IgD-negative memory B cell (primary cell): ENCODE results near the gene ARID1A. TPM values are rescaled to one million over a fixed set of nuclear protein-coding genes. Genes with fewer than 3 reads are reported as not detected.

Experiments
- H3K27ac Mint-ChIP-seq, 3 donors: one replicate each; pipeline ENCODE4 v1.8.0; 2020 to 2022; ENCODE audit warnings: mild to moderate bottlenecking in 3 of 3, mixed read lengths in 3 of 3, moderate library complexity in 1 of 3
- H3K27me3 Mint-ChIP-seq: one replicate; pipeline ENCODE4 v1.8.0; 2021; ENCODE audit warnings: mixed read lengths
- H3K36me3 Mint-ChIP-seq: one replicate; pipeline ENCODE4 v1.8.0; 2020; ENCODE audit warnings: mild to moderate bottlenecking, mixed read lengths
- H3K4me1 Mint-ChIP-seq, 3 donors: one replicate each; pipeline ENCODE4 v1.8.0; 2020 to 2022; ENCODE audit warnings: mixed read lengths in 3 of 3, mild to moderate bottlenecking in 1 of 3
- H3K4me3 Mint-ChIP-seq, 4 donors: one replicate each; pipeline ENCODE4 v1.8.0; 2020 to 2022; ENCODE audit warnings: mild to moderate bottlenecking in 4 of 4, mixed read lengths in 4 of 4, moderate library complexity in 3 of 4
- H3K9me3 Mint-ChIP-seq, 3 donors: one replicate each; pipeline ENCODE4 v1.8.0; 2020 to 2021; ENCODE audit warnings: mixed read lengths in 3 of 3, mild to moderate bottlenecking in 1 of 3
- polyA plus RNA-seq: library from polyadenylated mRNA; unstranded; fragments of 300-500 nt; fragmentation: Illumina TruSeq; gene quantifications from one replicate; pipeline ENCODE4 v1.2.3, GENCODE V29; 2021

Gene ARID1A
- polyA plus RNA-seq, 1 donor from 2014 or later = 24.4 TPM

DNA sequence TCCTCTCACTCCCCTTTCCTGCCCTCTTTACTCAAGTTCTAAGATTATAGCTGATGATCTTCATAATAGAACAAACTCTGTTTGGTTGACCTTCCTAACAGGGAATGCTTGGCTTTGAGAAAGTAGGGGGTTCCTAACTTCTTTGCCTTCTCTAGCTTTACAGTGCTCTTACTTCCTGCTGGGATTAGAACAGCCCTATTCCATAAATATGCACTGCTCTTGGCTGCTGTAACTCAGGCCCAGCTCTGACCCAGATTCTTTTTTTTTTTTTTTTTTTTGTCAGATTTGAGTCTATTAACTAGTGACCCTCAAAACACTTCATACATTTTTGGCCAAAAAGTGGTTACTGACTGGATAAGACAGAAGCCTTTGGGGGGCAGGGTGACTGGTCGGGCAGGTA is 52.5 kb downstream of the ARID1A start:
- Mint-ChIP-seq H3K9me3 (no peaks in the 10 kb centered on the region), H3K4me3 (peak overlapping the region in 1 of 4 donors; percentile 46), H3K36me3 (no peaks in the 10 kb centered on the region), H3K4me1 (peaks cover 41 to 58% (median 50%) of the 10 kb centered on the region in 3 donors), H3K27ac (peak overlapping the region; percentile 39 to 94 (median 57)), H3K27me3 (no peaks in the 10 kb centered on the region)

DNA sequence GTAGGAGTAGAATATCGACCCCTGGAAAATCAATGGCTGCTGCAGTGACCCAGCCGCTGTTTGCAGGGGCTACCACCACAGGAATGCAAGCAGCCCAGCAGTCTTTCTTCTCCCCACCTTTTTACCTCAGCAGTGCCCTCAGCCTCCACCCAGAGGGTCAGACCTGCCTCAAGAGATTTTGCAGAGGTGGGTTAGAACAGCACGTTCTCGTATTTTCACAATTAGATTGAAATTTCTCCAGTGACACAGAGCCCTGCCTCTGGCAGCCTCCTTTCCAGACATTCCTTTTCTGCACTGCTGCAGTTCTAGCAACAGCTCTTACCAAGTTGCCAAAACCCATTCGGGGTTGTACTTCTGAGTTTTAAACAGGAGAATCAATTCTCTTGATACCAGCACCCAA is 53.6 kb downstream of the ARID1A start:
- Mint-ChIP-seq H3K4me1 (peaks cover 32 to 50% (median 44%) of the 10 kb centered on the region in 3 donors), H3K27ac (peak overlapping the region in 1 of 3 donors; percentile 14), H3K9me3 (no peaks in the 10 kb centered on the region), H3K27me3 (no peaks in the 10 kb centered on the region), H3K36me3 (no peaks in the 10 kb centered on the region), H3K4me3 (no peak overlapping the region)

DNA sequence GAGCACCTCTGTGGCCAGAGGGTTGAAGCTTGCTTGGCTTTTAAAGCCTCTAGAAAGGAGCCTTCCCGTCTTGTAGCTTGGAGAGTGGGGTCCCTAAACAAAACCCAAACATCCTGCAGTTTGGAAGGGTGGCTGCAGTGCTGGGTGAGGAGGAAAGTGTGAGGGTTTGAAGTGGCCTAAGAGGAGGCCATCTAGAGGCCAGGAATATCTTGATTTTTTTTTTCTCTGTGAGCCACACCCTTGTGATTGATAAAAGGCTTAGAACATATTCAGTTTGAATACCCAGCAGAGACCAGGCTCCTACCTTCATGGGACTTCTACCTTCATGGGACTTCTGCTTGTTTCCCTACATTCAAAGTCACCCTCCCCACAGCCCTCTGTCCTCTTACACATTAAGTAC is 54.6 kb downstream of the ARID1A start:
- no peak overlapping the region for H3K4me3 Mint-ChIP-seq
- no peaks in the 10 kb centered on the region for H3K36me3 Mint-ChIP-seq
- H3K27me3 Mint-ChIP-seq = no peaks in the 10 kb centered on the region
- H3K9me3 Mint-ChIP-seq = no peaks in the 10 kb centered on the region
- H3K27ac Mint-ChIP-seq = peak overlapping the region in 2 of 3 donors; percentile 67 to 71
- peaks cover 24 to 44% (median 42%) of the 10 kb centered on the region in 3 donors for H3K4me1 Mint-ChIP-seq

DNA sequence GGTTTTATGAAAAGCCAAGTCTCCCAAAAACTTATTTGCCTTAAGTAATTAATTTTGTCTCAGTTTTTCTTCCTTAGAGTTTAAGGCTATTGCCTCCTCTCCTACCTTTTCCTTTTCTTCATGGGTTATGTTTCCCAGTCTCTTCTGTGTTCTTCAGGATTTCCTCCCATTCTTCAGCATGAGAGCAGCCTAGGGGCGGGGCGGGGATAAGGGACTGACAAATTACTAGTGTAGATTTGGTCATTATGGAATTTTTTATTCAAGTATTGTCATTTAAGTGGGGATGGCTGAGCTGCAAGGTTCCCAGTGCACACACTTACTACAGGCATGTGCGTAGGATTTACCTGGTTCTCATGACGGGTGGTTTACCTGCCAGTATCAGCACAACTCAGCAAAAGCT is 56.7 kb downstream of the ARID1A start:
- H3K4me3 Mint-ChIP-seq = no peak overlapping the region
- no peaks in the 10 kb centered on the region for H3K27me3 Mint-ChIP-seq
- no peak overlapping the region for H3K27ac Mint-ChIP-seq
- H3K9me3 Mint-ChIP-seq = no peaks in the 10 kb centered on the region
- peaks cover 14 to 40% (median 33%) of the 10 kb centered on the region in 3 donors for H3K4me1 Mint-ChIP-seq
- H3K36me3 Mint-ChIP-seq = no peaks in the 10 kb centered on the region

DNA sequence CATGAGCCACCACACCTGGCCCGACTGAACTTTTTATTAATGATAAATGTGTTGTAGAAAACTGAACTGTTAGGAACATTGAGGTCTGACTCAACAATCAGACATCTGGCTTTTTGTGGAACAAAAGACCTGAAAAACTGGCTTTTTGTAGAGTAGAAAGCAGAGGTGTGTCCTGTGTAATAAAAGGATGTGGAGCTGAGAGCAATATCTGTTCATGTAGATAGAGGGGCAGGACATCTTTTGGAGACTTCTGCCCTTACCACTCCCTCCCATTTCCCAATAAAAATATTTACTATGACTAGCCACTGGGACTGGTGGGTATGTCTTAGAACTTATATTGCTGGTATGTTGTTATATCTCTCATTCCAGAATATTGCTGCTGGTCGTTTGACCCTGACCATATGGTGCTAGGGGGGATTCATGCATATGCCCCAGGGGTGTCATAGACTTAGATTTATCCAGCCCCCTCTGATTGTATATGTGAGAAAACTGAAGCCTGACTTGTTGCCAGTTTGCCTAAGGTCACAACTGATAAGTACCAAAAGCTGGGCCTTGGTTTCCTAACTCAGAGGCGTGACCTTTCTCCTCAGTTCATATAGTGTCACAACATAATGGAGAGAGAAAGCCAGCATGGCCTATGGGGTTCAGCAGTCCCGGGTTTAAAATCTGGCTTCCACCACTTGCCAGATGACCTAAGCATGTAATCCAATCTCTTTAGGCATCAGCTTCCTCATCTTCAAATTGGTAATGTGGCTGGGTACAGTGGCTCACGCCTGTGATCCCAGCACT is 58.5 kb downstream of the ARID1A start:
- H3K4me1 Mint-ChIP-seq = peaks cover 10 to 33% (median 28%) of the 10 kb centered on the region in 3 donors
- H3K9me3 Mint-ChIP-seq = no peaks in the 10 kb centered on the region
- no peak overlapping the region for H3K4me3 Mint-ChIP-seq
- no peaks in the 10 kb centered on the region for H3K27me3 Mint-ChIP-seq
- H3K36me3 Mint-ChIP-seq = no peaks in the 10 kb centered on the region
- H3K27ac Mint-ChIP-seq = peak overlapping the region in 2 of 3 donors; percentile 56 to 87

DNA sequence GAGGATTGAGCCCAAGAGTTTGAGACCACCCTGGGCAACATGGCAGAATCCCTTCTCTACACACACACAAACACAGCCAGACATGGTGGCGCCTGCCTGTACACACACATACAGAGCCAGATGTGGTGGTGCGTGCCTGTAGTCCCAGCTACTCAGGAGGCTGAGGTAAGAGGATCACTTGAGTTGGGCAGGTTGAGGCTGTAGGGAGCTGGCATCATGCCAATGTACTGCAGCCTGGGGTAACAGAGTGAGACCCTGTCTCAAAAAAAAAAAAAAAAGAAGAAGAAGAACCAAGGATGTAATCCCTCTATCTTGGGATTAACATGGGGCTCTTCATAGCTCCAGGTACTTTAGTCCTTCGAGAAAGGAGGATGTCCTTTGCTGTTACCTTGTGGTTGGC is 62.5 kb downstream of the ARID1A start:
- no peaks in the 10 kb centered on the region for H3K27me3 Mint-ChIP-seq
- H3K4me3 Mint-ChIP-seq = no peak overlapping the region
- peaks cover 3% of the 10 kb centered on the region for H3K36me3 Mint-ChIP-seq
- peaks cover 5 to 6% (median 5%) of the 10 kb centered on the region in 3 donors for H3K4me1 Mint-ChIP-seq
- peak overlapping the region in 2 of 3 donors; percentile 51 to 85 for H3K27ac Mint-ChIP-seq
- no peaks in the 10 kb centered on the region for H3K9me3 Mint-ChIP-seq

DNA sequence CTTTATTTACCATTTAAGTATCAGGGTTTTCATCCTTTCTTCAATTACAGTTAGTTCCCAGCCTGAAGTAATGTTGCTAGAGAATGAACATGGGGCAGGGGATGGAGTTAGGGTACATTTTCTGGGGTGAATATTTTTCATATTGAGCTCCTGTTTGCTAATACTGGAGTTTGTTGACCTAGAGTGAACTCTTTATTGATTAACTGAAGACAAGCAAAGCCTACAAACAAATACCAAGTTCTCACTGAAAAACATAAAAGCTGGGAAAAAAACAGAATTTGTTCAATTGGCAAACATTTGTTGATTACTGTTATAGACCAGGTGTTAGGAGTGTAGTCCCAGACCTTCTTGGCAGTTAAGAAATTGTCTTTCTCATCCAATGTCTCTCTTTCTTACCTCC is 63.7 kb downstream of the ARID1A start:
- no peaks in the 10 kb centered on the region for H3K9me3 Mint-ChIP-seq
- peaks cover 4 to 5% (median 5%) of the 10 kb centered on the region in 3 donors for H3K4me1 Mint-ChIP-seq
- H3K36me3 Mint-ChIP-seq = peaks cover 3% of the 10 kb centered on the region
- no peaks in the 10 kb centered on the region for H3K27me3 Mint-ChIP-seq
- H3K4me3 Mint-ChIP-seq = no peak overlapping the region
- H3K27ac Mint-ChIP-seq = no peak overlapping the region

DNA sequence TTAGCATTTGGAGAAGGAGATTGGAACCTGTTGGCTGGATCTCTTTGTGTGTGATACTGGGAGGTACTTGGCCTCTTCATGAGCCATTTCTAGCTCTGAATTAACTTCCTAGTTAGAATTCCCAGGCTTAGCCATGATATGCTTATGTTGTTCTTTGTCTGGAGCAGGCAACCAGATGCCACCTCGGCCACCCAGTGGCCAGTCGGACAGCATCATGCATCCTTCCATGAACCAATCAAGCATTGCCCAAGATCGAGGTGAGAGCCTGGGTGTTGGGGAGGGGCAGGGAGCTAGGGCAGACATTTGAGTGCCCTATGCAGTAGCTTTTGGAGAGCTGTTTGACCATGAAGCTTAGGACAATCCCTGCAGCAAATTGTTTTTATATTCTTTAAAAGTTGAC is 65.4 kb downstream of the ARID1A start:
- no peak overlapping the region for H3K4me3 Mint-ChIP-seq
- no peaks in the 10 kb centered on the region for H3K9me3 Mint-ChIP-seq
- peaks cover 0 to 5% (median 3%) of the 10 kb centered on the region in 3 donors for H3K4me1 Mint-ChIP-seq
- H3K27ac Mint-ChIP-seq = no peak overlapping the region
- no peaks in the 10 kb centered on the region for H3K27me3 Mint-ChIP-seq
- H3K36me3 Mint-ChIP-seq = peaks cover 3% of the 10 kb centered on the region

DNA sequence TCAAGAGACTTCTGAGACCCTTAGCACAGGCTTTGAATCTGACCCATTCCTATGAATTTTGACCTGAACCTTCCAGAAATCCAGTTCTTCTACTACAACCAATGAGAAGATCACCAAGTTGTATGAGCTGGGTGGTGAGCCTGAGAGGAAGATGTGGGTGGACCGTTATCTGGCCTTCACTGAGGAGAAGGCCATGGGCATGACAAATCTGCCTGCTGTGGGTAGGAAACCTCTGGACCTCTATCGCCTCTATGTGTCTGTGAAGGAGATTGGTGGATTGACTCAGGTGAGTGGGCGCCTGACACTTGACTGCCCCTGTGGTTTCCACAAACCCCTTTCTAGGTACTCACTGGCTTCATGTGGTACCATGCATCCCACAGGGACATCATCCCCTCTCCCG is 71.9 kb downstream of the ARID1A start:
- Mint-ChIP-seq H3K36me3 (peaks cover 4% of the 10 kb centered on the region), H3K27me3 (no peaks in the 10 kb centered on the region), H3K4me3 (no peak overlapping the region), H3K9me3 (no peaks in the 10 kb centered on the region), H3K4me1 (peaks cover 0 to 3% (median 0%) of the 10 kb centered on the region in 3 donors), H3K27ac (peak overlapping the region in 1 of 3 donors; percentile 45)

DNA sequence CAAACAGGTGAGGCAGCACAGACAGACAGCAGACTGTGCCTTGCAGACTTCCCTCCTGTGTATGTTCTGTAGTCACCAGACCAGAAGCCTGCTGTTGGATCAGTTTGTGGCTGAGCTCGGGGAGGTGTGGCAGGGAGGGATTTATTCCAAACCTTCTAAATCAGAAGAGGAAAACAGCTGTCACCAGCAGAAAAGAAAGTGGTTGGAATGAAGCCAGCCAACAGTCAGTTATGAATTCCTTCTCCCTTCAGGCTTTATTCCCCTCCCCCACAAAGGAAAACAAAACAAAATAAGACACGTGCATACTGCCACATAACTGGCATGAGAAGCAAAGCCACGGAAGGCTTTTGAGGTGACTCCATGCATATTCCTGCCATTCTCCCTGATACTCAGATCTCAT is 72.9 kb downstream of the ARID1A start:
- Mint-ChIP-seq H3K27ac (peak overlapping the region; percentile 23 to 74 (median 45)), H3K36me3 (peaks cover 2% of the 10 kb centered on the region), H3K9me3 (no peaks in the 10 kb centered on the region), H3K27me3 (no peaks in the 10 kb centered on the region), H3K4me3 (no peak overlapping the region), H3K4me1 (peaks cover 0 to 3% (median 0%) of the 10 kb centered on the region in 3 donors)

DNA sequence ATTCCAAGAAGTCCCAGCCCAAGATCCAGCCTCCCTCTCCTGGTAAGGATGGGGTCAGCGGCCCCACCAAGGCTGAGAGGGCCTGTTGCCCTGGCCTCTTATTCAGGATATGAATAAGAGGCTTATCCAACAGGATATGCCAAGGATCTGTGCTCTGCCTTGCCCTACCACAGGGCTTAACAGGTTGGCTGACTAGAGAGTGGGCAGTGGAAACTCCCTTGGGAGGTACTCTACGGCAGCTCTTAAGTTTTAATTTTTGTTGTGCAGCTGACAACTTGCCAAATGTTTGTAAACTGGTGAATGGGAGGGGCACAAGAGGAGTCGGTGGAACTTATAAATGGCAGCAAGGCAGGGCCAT is 75.4 kb downstream of the ARID1A start:
- Mint-ChIP-seq H3K9me3 (no peaks in the 10 kb centered on the region), H3K4me1 (peaks cover 0 to 3% (median 0%) of the 10 kb centered on the region in 3 donors), H3K4me3 (no peak overlapping the region), H3K27ac (peak overlapping the region in 2 of 3 donors; percentile 39 to 52), H3K36me3 (peaks cover 2% of the 10 kb centered on the region), H3K27me3 (no peaks in the 10 kb centered on the region)

DNA sequence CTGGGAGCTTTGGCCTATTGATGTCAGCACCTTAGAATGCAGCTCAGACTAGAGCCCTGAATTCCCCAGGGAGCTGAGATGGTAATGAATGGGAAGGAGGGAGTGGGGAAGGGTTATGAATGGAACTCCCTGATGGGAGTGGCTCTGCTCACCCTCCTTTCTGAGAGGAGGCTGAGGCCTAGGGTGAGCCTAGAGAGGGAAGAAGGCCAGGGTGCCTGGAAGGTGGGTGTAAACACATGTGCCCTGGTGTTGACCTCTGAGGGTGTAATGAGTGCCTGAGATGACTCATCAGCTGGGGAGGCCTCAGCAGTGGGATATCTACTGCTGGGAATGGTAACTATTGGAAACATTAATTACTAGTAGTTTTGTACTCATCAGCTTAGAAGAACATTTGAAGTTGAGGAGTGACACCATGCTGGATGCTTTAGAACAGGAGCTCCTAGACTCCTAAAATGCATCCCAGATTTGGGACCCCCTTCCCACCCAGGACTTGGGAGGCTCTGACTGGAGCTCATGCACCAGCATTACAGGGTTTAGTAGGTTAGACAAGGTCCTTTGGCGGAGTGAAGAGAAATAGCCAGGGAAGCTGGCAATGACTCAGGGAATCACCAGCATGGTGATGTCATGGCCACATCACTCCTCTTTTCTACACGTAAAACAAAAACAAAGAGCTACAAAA is 76.0 kb downstream of the ARID1A start:
- Mint-ChIP-seq H3K27me3 (no peaks in the 10 kb centered on the region), H3K4me1 (peaks cover 0 to 3% (median 0%) of the 10 kb centered on the region in 3 donors), H3K9me3 (no peaks in the 10 kb centered on the region), H3K36me3 (peaks cover 2% of the 10 kb centered on the region), H3K27ac (peak overlapping the region in 2 of 3 donors; percentile 39 to 52), H3K4me3 (no peak overlapping the region)

DNA sequence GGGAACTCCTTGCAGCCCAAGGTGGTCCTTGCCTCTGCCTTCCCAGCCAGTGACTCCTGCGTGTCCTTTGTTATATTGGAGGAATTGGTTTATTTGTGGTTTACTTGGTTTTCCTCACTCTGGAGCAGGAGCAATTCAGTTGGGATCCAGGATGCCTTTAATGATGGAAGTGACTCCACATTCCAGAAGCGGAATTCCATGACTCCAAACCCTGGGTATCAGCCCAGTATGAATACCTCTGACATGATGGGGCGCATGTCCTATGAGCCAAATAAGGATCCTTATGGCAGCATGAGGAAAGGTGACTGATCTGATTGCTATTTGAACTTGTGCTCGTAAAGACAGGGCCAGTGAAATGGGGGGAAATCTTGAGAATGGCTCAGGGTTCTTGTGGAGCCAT is 76.9 kb downstream of the ARID1A start:
- Mint-ChIP-seq H3K4me1 (peaks cover 0 to 3% (median 0%) of the 10 kb centered on the region in 3 donors), H3K27me3 (no peaks in the 10 kb centered on the region), H3K9me3 (no peaks in the 10 kb centered on the region), H3K36me3 (peaks cover 2% of the 10 kb centered on the region), H3K4me3 (no peak overlapping the region), H3K27ac (no peak overlapping the region)

DNA sequence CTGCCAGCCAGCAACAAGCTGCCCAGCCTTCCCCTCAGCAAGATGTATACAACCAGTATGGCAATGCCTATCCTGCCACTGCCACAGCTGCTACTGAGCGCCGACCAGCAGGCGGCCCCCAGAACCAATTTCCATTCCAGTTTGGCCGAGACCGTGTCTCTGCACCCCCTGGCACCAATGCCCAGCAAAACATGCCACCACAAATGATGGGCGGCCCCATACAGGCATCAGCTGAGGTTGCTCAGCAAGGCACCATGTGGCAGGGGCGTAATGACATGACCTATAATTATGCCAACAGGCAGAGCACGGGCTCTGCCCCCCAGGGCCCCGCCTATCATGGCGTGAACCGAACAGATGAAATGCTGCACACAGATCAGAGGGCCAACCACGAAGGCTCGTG is 78.6 kb downstream of the ARID1A start:
- Mint-ChIP-seq H3K36me3 (peaks cover 2% of the 10 kb centered on the region), H3K27me3 (no peaks in the 10 kb centered on the region), H3K27ac (no peak overlapping the region), H3K4me3 (no peak overlapping the region), H3K9me3 (no peaks in the 10 kb centered on the region), H3K4me1 (peaks cover 0 to 9% (median 5%) of the 10 kb centered on the region in 3 donors)

DNA sequence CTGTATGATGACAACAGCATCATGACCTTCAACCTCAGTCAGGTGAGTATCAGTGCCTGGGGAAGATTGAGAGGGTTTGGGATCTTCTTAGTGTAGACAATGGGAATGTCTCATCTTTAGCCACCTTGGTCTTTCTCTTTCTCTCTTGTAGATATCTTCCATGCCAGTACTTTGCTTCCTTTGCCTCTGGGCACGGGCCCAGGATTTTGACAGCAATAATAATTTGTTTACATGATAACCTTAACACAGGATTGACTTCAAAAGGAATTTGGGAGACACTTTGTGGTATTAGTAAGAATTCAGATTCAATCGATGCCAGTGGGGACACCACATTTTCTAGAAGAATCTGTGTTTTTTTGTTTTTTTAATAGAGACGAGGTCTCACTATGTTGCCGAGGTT is 79.9 kb downstream of the ARID1A start:
- H3K4me1 Mint-ChIP-seq = peaks cover 0 to 9% (median 3%) of the 10 kb centered on the region in 3 donors
- H3K4me3 Mint-ChIP-seq = no peak overlapping the region
- H3K27ac Mint-ChIP-seq = peak overlapping the region in 2 of 3 donors; percentile 16 to 64
- H3K9me3 Mint-ChIP-seq = no peaks in the 10 kb centered on the region
- no peaks in the 10 kb centered on the region for H3K27me3 Mint-ChIP-seq
- H3K36me3 Mint-ChIP-seq = no peaks in the 10 kb centered on the region
